Right lobe of liver (tissue), 6 donors: ENCODE data around the gene ADAM12. TPM values are rescaled to one million over a fixed set of nuclear protein-coding genes. Genes with fewer than 3 reads are reported as not detected.

Experiments
- ATAC-seq, 4 donors: fragments of 200-7000 bp; cut with Tn5 transposase; one replicate each; pipeline ENCODE4 v1.9.1; 2020; ENCODE audit warnings: mild to moderate bottlenecking in 4 of 4, moderate library complexity in 4 of 4
- DNase-seq, 3 donors: peaks; one replicate each; pipeline ENCODE4 v3.0.0-alpha.2; 2020
- H3K27ac ChIP-seq, 3 donors: fragments of 200-600 bp; one replicate each; pipeline ENCODE4 v1.8.0; 2022
- H3K27me3 ChIP-seq, 2 donors: fragments of 200-600 bp; one replicate each; pipeline ENCODE4 v1.8.0; 2022
- H3K36me3 ChIP-seq, 4 donors: fragments of 200-600 bp; sonication (generic) in 1 of 4; one replicate each; pipeline versions ENCODE4 v1.5.1 to v1.8.0; 2017 to 2022; ENCODE audit warnings: control low read depth in 1 of 4
- H3K4me1 ChIP-seq, 4 donors: fragments of 200-600 bp; sonication (generic) in 1 of 4; one replicate each; pipeline versions ENCODE4 v1.5.1 to v1.8.0; 2017 to 2022; ENCODE audit warnings: control low read depth in 1 of 4
- H3K4me3 ChIP-seq, 3 donors: fragments of 200-600 bp; one replicate each; pipeline ENCODE4 v1.8.0; 2022
- H3K9me3 ChIP-seq, 4 donors: fragments of 200-600 bp; sonication (generic) in 1 of 4; one replicate each; pipeline versions ENCODE4 v1.5.1 to v1.8.0; 2017 to 2022; ENCODE audit warnings: control low read depth in 1 of 4
- POLR2A ChIP-seq: fragments of 450-650 bp; IDR thresholded peaks from one replicate; pipeline ENCODE4 v1.6.1; 2017; ENCODE audit warnings: antibody characterized with exemption, mild to moderate bottlenecking
- WGBS: methylation state at CpG from one replicate; pipeline ENCODE4 v1.1.6; 2018; ENCODE audit warnings: low coverage, low lambda C conversion rate; ENCODE audit not compliant: insufficient coverage; ENCODE audit errors: missing lambda C conversion rate; 5-methylcytosine and 5-hydroxymethylcytosine counted together
- intact Hi-C, 2 donors: fragments of 100-400 bp; cut with DNase I; formaldehyde crosslinking; loops; one replicate each; pipeline versions ENCODE4 v1.11.2 to v1.14.1; 2022
- total RNA-seq, 6 experiments: library from RNA; depleted of rRNA in 2 of 6; stranded (reverse); fragments of >200 nt in 2 of 6; fragmentation: NEBNext Ultra II Directional in 3 of 6; extraction: Animal tissue kit (Norgen Biotek cat#: 25700) in 3 of 6; gene quantifications; one replicate each; pipeline versions ENCODE4 v1.1.0 to v1.2.4, GENCODE V29; 2016 to 2023
- TF ChIP-seq, protein P1 (sequence below), 4 donors: fragments of 200-600 bp in 3 of 4; fragments of 450-650 bp in 1 of 4; IDR thresholded peaks; one replicate each; pipeline versions ENCODE4 v1.5.1 to v1.8.0; 2016 to 2022; ENCODE audit warnings: antibody characterized with exemption in 4 of 4, mild to moderate bottlenecking in 2 of 4
- donor health status: DM: no; HTN: yes; CAD: no.
- donor health status: DM: no; HTN: no; CAD: no.
- donor health status: DM: no; HTN: no; CAD: no.
- donor health status: DM: no; HTN: yes; CAD: no.
- donor health status: DM: no; HTN: yes; CAD: no.

The ADAM12 gene
- total RNA-seq, 6 experiments from 2014 or later: 0.06 to 1.3 (median 0.48) TPM; not detected in 2

DNA sequence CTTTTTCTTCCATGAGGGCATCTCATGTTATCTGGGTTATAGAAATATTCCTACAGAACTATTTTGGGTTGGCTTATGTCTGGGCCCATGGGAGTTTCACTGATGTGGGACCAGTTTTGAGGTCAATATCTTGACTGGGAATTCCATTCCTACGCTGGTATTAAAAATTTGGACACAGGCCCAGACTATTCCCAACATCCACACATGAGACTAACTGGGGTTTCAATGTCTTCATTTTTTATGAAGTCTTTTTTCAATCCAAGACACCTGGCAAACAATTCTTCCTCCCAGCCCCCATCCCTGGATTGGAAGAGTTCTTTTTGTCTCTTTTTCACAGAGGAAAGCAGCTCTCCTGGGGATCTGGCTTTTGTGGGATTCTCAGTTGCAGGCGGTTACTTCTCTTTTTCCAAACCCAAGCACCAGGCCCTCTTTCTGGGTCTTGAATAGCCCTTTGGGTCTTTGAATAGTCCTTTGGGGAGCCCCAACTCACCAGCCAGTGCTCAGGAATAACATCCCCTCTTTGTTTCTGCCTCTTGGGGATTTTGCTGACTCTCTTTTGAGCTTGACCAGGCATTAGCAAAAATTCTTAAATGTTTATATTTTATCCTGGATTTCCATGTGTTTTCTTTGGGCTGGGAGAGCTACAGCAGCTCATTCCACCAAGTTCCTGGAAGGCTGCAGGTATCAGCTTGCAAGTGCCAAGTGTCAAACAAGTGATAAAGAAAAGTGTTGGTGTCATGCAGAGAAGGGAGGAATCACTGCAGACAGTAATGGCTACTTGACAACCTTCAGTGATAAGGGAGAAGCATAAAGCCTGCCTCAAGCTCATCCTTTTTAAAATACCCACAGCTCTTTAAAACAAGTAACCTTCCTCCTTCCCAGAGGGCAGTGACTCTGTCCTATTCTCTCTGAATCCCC is 234.3 kb downstream of the ADAM12 start:
- Histone ChIP-seq H3K4me1 (no peaks in the 10 kb centered on the region), H3K36me3 (no peaks in the 10 kb centered on the region), H3K9me3 (no peaks in the 10 kb centered on the region), H3K4me3 (no peak overlapping the region), H3K27me3 (no peaks in the 10 kb centered on the region), H3K27ac (no peak overlapping the region)
- intact Hi-C loops: no loop called here
- ATAC-seq: no peak
- TF ChIP-seq, protein P1, sequence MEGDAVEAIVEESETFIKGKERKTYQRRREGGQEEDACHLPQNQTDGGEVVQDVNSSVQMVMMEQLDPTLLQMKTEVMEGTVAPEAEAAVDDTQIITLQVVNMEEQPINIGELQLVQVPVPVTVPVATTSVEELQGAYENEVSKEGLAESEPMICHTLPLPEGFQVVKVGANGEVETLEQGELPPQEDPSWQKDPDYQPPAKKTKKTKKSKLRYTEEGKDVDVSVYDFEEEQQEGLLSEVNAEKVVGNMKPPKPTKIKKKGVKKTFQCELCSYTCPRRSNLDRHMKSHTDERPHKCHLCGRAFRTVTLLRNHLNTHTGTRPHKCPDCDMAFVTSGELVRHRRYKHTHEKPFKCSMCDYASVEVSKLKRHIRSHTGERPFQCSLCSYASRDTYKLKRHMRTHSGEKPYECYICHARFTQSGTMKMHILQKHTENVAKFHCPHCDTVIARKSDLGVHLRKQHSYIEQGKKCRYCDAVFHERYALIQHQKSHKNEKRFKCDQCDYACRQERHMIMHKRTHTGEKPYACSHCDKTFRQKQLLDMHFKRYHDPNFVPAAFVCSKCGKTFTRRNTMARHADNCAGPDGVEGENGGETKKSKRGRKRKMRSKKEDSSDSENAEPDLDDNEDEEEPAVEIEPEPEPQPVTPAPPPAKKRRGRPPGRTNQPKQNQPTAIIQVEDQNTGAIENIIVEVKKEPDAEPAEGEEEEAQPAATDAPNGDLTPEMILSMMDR (IDR thresholded peaks at IDR 0.05): no peak
- TF ChIP-seq POLR2A: no peak
- 57% methylated on average over 2 of the region's 2 CpGs for WGBS
- no peak for DNase-seq

DNA sequence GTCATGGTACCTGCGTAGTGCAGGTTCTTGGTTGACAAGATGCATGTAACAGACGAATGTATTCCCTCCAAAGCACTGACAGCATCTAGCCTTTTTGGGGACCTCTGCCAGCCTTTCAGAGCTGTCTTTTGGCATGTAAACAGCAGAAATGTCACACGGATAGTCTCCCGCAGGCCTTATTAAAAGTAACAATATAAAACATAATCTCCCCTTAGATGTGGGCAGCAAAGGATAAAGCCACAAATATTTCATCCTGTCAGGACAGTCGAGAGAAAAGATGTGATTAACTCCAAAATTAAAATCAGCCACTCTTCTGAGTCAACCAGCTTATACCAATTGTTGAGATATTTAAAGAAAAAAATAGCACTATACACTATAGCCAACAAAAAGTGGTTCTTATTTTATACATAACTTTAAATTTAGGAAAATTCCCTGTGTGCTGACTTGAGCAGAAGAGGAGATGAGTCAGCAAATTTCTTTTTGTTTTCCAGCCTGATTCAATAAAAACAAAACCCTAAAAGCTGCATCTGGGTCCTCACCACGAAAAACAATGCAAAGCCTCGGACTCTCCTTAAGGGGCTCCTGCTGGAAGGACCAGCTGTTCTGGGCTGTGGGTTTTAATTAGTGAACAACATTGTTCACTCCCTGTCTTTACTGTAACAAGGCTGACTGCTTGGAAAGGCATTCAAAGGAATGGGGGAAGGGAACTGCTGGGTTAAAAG is 240.2 kb downstream of the ADAM12 start:
- Histone ChIP-seq H3K9me3 (no peaks in the 10 kb centered on the region), H3K4me1 (no peaks in the 10 kb centered on the region), H3K27me3 (no peaks in the 10 kb centered on the region), H3K27ac (no peak overlapping the region), H3K36me3 (no peaks in the 10 kb centered on the region), H3K4me3 (no peak overlapping the region)
- no peak for DNase-seq
- TF ChIP-seq, protein P1 (IDR thresholded peaks at IDR 0.05): no peak
- TF ChIP-seq POLR2A: no peak
- intact Hi-C loops: no loop called here
- ATAC-seq: no peak
- 43% methylated on average over 7 of the region's 7 CpGs for WGBS

DNA sequence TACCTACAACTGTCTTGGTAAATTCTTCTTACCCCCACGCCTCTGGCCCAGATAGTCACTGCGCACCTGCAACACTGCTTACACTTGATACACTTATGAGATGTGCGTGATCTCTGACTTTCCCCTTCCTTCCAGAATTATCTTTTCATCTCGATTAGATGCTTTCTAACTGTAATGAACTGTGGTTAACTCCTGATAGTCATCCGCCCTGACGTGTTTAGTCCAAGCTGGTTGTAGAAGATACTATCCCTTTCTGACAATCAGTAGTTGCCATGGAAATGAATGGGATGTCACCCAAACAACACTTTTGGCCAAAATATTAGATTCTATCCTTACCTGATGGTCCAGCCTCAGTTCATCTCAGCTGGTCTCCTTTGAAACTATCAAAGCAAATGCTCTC is 241.5 kb downstream of the ADAM12 start:
- intact Hi-C loops: no loop called here
- ATAC-seq (no peak), DNase-seq (no peak)
- Histone ChIP-seq H3K4me1 (no peaks in the 10 kb centered on the region), H3K4me3 (no peak overlapping the region), H3K36me3 (no peaks in the 10 kb centered on the region), H3K27ac (no peak overlapping the region), H3K27me3 (no peaks in the 10 kb centered on the region), H3K9me3 (no peaks in the 10 kb centered on the region)
- 65% methylated on average over 6 of the region's 6 CpGs for WGBS
- TF ChIP-seq, protein P1 (IDR thresholded peaks at IDR 0.05): no peak
- TF ChIP-seq POLR2A: no peak

DNA sequence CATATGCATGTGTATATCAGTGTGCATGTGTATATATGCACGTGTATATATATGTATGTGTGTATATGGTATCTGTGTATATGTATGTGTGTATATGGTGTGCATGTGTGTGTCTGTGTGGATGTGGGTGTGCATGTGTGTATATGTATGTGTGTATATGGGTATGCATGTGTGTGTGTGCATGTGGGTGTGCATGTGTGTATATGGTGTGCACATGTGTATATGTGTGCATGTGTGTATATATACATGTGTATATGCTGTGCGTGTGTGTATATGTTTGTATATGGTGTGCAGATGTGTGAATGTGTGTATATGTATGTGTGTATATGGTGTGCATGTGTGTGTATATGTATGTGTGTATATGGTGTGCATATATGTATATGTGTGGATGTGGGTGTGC is 245.2 kb downstream of the ADAM12 start:
- no peak for TF ChIP-seq POLR2A
- TF ChIP-seq, protein P1 (IDR thresholded peaks at IDR 0.05): no peak
- Histone ChIP-seq H3K27ac (no peak overlapping the region), H3K4me3 (no peak overlapping the region), H3K36me3 (no peaks in the 10 kb centered on the region), H3K9me3 (no peaks in the 10 kb centered on the region), H3K4me1 (no peaks in the 10 kb centered on the region), H3K27me3 (no peaks in the 10 kb centered on the region)
- intact Hi-C loops: no loop called here
- WGBS: 77% methylated on average over 2 of the region's 2 CpGs
- no peak for ATAC-seq
- no peak for DNase-seq
